Measurements from ENCODE around the gene GSG1.

GSG1 gene

DNA sequence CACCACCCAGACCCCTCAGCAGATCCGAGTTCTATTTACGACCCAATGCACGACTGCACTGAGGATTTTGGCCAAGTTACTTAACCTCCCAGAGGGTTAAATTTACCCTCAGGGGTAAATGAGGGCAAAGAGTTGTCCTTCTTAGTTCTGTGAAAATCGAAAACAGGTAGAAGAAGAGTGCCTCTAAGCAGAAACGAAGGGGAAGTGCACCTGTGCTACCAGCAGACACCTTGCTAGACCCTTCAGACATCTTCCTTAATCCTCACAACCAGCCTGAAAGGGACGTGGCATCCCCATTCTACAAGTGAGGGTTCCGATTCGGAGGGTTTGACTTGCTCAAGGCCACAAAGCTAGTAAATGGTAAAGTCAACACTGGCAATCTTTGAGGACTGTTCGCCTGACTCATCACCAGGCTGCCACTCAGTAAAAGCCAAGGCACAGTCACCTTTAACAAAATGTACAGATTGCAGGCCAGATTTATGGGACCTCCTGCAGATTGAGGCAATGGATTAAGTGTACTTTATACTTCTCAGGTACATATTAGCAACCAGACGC lies 1.6 kb downstream of the GSG1 start:
- TF ChIP-seq, protein P1, sequence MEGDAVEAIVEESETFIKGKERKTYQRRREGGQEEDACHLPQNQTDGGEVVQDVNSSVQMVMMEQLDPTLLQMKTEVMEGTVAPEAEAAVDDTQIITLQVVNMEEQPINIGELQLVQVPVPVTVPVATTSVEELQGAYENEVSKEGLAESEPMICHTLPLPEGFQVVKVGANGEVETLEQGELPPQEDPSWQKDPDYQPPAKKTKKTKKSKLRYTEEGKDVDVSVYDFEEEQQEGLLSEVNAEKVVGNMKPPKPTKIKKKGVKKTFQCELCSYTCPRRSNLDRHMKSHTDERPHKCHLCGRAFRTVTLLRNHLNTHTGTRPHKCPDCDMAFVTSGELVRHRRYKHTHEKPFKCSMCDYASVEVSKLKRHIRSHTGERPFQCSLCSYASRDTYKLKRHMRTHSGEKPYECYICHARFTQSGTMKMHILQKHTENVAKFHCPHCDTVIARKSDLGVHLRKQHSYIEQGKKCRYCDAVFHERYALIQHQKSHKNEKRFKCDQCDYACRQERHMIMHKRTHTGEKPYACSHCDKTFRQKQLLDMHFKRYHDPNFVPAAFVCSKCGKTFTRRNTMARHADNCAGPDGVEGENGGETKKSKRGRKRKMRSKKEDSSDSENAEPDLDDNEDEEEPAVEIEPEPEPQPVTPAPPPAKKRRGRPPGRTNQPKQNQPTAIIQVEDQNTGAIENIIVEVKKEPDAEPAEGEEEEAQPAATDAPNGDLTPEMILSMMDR (IDR thresholded peaks at IDR 0.05; ENCODE audit: poor library complexity, severe bottlenecking): no peak
- Histone ChIP-seq H3K36me3 (ENCODE audit: low read depth) (no peaks in the 10 kb centered on the region), H3K4me1 (ENCODE audit: insufficient read depth, poor library complexity, severe bottlenecking) (peaks cover 51% of the 10 kb centered on the region), H3K4me3 (ENCODE audit: severe bottlenecking) (no peak overlapping the region), H3K9me3 (ENCODE audit: severe bottlenecking) (no peaks in the 10 kb centered on the region), H3K27ac (ENCODE audit: poor library complexity, severe bottlenecking) (peak overlapping the region; percentile 99), H3K27me3 (ENCODE audit: insufficient read depth, poor library complexity, severe bottlenecking) (no peaks in the 10 kb centered on the region)
- DNase-seq (ENCODE audit: low spot score) (no peak), ATAC-seq (ENCODE audit: low read depth) (no peak)

DNA sequence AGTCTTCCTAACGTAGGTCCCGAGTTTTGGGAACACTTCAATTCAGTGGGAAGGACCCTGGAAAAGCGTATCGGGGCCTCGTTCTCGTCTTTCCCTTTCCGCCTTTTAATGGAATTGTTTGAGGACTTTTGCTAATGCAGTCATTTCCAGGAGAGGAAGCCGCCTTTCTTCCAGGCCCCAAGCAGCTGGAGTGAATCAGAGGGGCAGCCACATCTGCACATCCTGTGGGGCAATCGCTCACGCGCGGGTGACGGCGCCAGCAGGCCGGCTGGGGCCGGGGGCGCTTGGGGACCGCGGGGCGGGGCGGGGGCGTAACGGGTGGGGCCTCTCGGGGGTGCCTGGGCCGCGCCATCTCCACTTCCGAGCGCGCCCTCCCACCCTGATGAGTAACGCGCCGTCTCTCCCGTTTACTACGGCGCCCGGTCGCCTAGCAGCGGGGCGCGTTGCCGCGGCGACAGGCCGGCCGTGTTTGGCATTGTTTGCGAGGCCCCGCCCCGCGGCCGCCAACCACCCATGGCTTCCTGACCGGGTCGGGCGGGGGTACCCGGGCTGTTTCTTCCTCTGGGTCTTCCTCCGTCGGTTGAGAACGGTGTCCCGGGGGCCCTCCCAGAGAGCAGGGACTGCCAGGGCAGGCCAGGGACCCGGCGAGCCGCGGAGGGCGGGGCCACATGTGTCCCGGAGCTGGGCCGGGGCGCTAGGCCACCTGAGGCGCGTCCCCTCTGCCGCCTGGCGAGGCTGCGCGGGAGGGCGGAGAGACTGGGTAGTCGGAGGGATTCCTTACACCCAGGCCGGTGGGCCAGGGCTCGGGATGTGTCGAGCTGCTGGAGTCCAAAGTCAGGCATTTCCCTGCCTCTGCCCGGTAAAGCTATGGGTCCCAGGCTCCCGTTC lies 2.3 kb downstream of the GSG1 start:
- Histone ChIP-seq H3K27me3 (ENCODE audit: insufficient read depth, poor library complexity, severe bottlenecking) (no peaks in the 10 kb centered on the region), H3K4me1 (ENCODE audit: insufficient read depth, poor library complexity, severe bottlenecking) (peaks cover 51% of the 10 kb centered on the region), H3K9me3 (ENCODE audit: severe bottlenecking) (no peaks in the 10 kb centered on the region), H3K36me3 (ENCODE audit: low read depth) (no peaks in the 10 kb centered on the region), H3K4me3 (ENCODE audit: severe bottlenecking) (peak overlapping the region; percentile 29), H3K27ac (ENCODE audit: poor library complexity, severe bottlenecking) (peak overlapping the region; percentile 99)
- TF ChIP-seq, protein P1 (IDR thresholded peaks at IDR 0.05; ENCODE audit: poor library complexity, severe bottlenecking): no peak
- DNase-seq (ENCODE audit: low spot score): peak; percentile 71
- ATAC-seq (ENCODE audit: low read depth): peak; percentile 59

DNA sequence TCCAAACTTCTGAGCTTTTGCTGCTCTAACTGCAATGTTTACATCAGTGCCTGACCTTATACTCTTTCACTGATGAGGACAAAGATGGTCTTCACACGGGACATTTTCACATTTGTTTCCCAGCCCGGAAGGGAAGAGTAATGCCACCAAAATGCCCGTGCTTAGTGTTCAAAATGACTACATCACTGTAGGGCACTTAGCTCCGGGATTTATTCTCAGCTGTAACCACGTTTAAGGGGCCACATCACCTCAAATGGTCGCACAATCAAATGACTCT lies 2.9 kb downstream of the GSG1 start:
- no peak for DNase-seq (ENCODE audit: low spot score)
- H3K27me3 ChIP-seq (ENCODE audit: insufficient read depth, poor library complexity, severe bottlenecking): no peaks in the 10 kb centered on the region
- H3K27ac ChIP-seq (ENCODE audit: poor library complexity, severe bottlenecking): peak overlapping the region; percentile 99
- peaks cover 51% of the 10 kb centered on the region for H3K4me1 ChIP-seq (ENCODE audit: insufficient read depth, poor library complexity, severe bottlenecking)
- H3K36me3 ChIP-seq (ENCODE audit: low read depth): no peaks in the 10 kb centered on the region
- no peak overlapping the region for H3K4me3 ChIP-seq (ENCODE audit: severe bottlenecking)
- ATAC-seq (ENCODE audit: low read depth): no peak
- no peaks in the 10 kb centered on the region for H3K9me3 ChIP-seq (ENCODE audit: severe bottlenecking)
- TF ChIP-seq, protein P1 (IDR thresholded peaks at IDR 0.05; ENCODE audit: poor library complexity, severe bottlenecking): no peak

DNA sequence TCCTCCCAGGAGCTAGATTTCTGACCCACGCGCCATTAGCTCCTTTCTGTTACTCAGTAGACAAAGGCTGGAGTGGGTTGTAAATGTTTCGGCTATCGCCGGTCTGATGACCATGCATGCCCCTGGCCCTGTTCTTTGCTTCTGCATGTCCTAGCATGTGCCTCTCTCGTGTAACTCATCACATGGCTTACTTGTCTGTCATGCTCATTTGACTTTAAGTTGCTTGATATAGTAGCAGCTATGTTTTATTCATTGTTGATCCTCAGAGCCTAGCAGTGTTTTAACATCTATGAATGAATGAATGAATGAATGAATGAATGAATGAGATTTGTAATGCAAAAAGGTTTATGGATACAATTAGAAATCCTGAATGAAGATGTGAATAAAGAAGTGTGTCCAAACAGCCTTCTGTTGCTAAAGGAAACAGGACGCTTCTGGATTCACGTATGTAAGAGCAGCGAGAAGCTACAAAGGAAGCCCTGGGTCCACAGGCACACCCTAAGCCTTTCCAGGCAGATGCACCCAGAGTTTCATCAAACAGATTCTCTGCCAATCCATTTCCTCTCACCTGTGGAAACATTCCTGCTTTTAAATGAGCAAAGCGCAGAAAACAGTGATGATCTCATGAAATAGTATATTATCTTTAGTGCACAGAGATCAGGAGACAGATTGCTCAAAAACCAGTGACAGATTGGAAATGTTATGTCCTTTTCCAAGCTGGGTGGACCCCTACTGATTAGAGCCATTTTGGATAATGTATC lies 3.4 kb downstream of the GSG1 start:
- Histone ChIP-seq H3K27me3 (ENCODE audit: insufficient read depth, poor library complexity, severe bottlenecking) (no peaks in the 10 kb centered on the region), H3K9me3 (ENCODE audit: severe bottlenecking) (no peaks in the 10 kb centered on the region), H3K36me3 (ENCODE audit: low read depth) (no peaks in the 10 kb centered on the region), H3K27ac (ENCODE audit: poor library complexity, severe bottlenecking) (peak overlapping the region; percentile 99), H3K4me1 (ENCODE audit: insufficient read depth, poor library complexity, severe bottlenecking) (peaks cover 51% of the 10 kb centered on the region), H3K4me3 (ENCODE audit: severe bottlenecking) (no peak overlapping the region)
- DNase-seq (ENCODE audit: low spot score) (no peak), ATAC-seq (ENCODE audit: low read depth) (no peak)
- TF ChIP-seq, protein P1 (IDR thresholded peaks at IDR 0.05; ENCODE audit: poor library complexity, severe bottlenecking): no peak

Measured in RWPE2 (cell line).